ENCODE results near the gene DNAJC24. TPM values are rescaled to one million over a fixed set of nuclear protein-coding genes. Genes with fewer than 3 reads are reported as not detected.
A peak's percentile ranks its signal among the peaks of the same experiment; 100 is the strongest.

DNAJC24 gene
- total and polyA plus RNA-seq, 9 of the 15 experiments (the other 6 are each of a cell fraction or from before 2014, with no cell fraction given), result 12.2 to 31.9 (median 16.9) TPM

DNA sequence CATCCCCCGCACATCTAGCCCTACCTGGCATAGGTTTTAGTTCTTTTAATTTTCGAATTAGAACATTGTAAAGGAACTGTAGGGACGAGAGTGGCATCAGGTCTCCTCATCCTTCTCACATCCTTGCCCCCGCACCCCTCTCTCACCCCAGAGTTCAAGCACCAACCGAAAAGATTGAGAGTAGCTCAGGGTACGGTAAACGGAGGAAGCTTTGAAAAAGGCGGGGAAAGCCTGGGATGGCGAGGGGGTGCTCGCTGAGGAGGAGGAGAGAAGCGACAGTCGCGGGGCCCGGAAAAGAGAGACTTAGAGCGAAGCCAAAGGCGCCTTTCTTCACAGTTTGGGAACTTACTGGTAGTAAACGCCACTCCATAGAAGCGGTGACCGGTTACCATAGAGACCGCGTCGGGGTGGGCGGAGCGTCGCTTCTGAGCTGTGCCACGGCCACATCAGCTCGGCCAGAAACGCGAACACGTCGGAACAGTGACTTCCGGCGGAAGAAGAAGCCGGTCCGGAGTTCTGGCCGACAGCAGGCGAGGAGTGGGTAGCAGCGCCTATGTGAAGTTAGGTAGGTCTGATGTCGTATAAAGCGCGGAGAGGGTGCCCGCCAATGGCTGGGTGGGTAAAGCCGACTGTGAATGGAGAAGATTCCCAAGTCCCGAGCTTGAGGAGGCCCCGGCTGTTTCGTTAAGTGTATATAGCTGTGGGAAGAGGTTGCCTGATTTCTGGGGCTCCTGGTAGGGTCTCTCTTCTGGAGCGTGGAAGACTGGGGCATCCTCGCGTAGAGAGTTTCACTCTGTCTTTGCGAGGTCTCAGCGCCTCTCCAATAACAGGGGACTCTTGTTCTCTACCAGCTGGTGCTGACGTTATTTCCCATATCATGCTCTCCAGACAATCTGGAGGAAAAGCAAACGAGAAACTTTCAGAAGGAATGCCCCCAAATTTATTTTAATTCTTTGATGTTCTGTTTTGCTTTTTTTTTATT lies at the start of gene DNAJC24, which contains the start of gene DCDC1 (continued):
- TF ChIP-seq MCM2 (IDR thresholded peaks at IDR 0.05; ENCODE audit: low read depth), result no peak
- TF ChIP-seq ZC3H8 (IDR thresholded peaks at IDR 0.05), result no peak
- no peak for TF ChIP-seq CHD1 (IDR thresholded peaks at IDR 0.05; ENCODE audit: low read length)
- TF ChIP-seq, protein P1, sequence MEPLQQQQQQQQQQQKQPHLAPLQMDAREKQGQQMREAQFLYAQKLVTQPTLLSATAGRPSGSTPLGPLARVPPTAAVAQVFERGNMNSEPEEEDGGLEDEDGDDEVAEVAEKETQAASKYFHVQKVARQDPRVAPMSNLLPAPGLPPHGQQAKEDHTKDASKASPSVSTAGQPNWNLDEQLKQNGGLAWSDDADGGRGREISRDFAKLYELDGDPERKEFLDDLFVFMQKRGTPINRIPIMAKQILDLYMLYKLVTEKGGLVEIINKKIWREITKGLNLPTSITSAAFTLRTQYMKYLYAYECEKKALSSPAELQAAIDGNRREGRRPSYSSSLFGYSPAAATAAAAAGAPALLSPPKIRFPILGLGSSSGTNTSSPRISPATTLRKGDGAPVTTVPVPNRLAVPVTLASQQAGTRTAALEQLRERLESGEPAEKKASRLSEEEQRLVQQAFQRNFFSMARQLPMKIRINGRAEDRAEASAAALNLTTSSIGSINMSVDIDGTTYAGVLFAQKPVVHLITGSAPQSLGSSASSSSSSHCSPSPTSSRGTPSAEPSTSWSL (CRISPR knock-in tag; IDR thresholded peaks at IDR 0.05; ENCODE audit: borderline replicate concordance), result no peak
- peak; percentile 88 for TF ChIP-seq KDM5B (IDR thresholded peaks at IDR 0.05; ENCODE audit: insufficient replicate concordance, low read depth, low read length)
- no peak for TF ChIP-seq TCF15 (CRISPR knock-in tag; IDR thresholded peaks at IDR 0.05)
- TF ChIP-seq CBX2 (IDR thresholded peaks at IDR 0.05; ENCODE audit: insufficient read depth, low read length, poor library complexity, severe bottlenecking), result no peak
- TF ChIP-seq SUPT5H (IDR thresholded peaks at IDR 0.05), result peak; percentile 92
- no peak for TF ChIP-seq DNMT1 (IDR thresholded peaks at IDR 0.05)
- no peak for TF ChIP-seq SMAD4 (CRISPR knock-in tag; conservative IDR thresholded peaks at IDR 0.05)
- no peak for TF ChIP-seq ZBTB1 (CRISPR knock-in tag; IDR thresholded peaks at IDR 0.05; ENCODE audit: borderline replicate concordance, low read depth)
- peak in 1 of 2 experiments; percentile 36; a peak in 1 of 4 replicates for TF ChIP-seq NRF1 (conservative IDR thresholded peaks at IDR 0.05 in 1 of 2, IDR thresholded peaks at IDR 0.05 in 1 of 2)
- TF ChIP-seq MAZ (CRISPR knock-in tag; conservative IDR thresholded peaks at IDR 0.05 in 1 of 2, IDR thresholded peaks at IDR 0.05 in 1 of 2), result no peak; a peak in 1 of 4 replicates
- no peak for TF ChIP-seq ZFPM2 (CRISPR knock-in tag; IDR thresholded peaks at IDR 0.05)
- TF ChIP-seq ZFP36 (IDR thresholded peaks at IDR 0.05; ENCODE audit: low read depth, low read length, partially characterized antibody), result no peak
- peak; percentile 85 for TF ChIP-seq POLR2B (IDR thresholded peaks at IDR 0.05; ENCODE audit: low read depth, partially characterized antibody)
- TF ChIP-seq, protein P2, sequence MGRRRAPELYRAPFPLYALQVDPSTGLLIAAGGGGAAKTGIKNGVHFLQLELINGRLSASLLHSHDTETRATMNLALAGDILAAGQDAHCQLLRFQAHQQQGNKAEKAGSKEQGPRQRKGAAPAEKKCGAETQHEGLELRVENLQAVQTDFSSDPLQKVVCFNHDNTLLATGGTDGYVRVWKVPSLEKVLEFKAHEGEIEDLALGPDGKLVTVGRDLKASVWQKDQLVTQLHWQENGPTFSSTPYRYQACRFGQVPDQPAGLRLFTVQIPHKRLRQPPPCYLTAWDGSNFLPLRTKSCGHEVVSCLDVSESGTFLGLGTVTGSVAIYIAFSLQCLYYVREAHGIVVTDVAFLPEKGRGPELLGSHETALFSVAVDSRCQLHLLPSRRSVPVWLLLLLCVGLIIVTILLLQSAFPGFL (CRISPR knock-in tag; IDR thresholded peaks at IDR 0.05), result 0 out of 2 replicates have a peak, but pooled peaks have one; percentile 35
- no peak for TF ChIP-seq NFIX (CRISPR knock-in tag; IDR thresholded peaks at IDR 0.05; ENCODE audit: low read depth)
- no peak for TF ChIP-seq SAFB2 (IDR thresholded peaks at IDR 0.05; ENCODE audit: borderline replicate concordance, low read depth, low read length, severe bottlenecking)
- no peak for TF ChIP-seq HDAC8 (tag; IDR thresholded peaks at IDR 0.05)
- TF ChIP-seq POU5F1 (IDR thresholded peaks at IDR 0.05; ENCODE audit: borderline replicate concordance, low read depth, low read length, partially characterized antibody), result no peak
- TF ChIP-seq ZNF696 (CRISPR knock-in tag; conservative IDR thresholded peaks at IDR 0.05), result no peak
- TF ChIP-seq ZNF41 (CRISPR knock-in tag; conservative IDR thresholded peaks at IDR 0.05), result no peak
- TF ChIP-seq HNRNPLL (IDR thresholded peaks at IDR 0.05; ENCODE audit: low read depth, low read length, poor library complexity, severe bottlenecking), result peak; percentile 42

All from K562 (cell line).